ENCODE results near the gene STRIP1. TPM values are rescaled to one million over a fixed set of nuclear protein-coding genes. Genes with fewer than 3 reads are reported as not detected.
"Not testable (repeated sequence)": the region's sequence is repeated elsewhere in the genome, so short reads cannot be mapped to it uniquely, and the experiment has no call there.

The STRIP1 gene
- polyA plus RNA-seq, 1 experiment, result 31.3 TPM

- Histone ChIP-seq H3K9me3 (ENCODE audit: control insufficient read depth, insufficient read depth, low read length) (no peaks in the 10 kb centered on the region), H3K4me3 (ENCODE audit: low read depth, low read length) (no peak overlapping the region), H3K27ac (ENCODE audit: low read depth, low read length) (no peak overlapping the region), H3K27me3 (ENCODE audit: control insufficient read depth, insufficient read depth, low read length) (no peaks in the 10 kb centered on the region)
- DNase-seq (ENCODE audit: low read depth, low spot score), result no peak
- TF ChIP-seq CTCF (IDR thresholded peaks at IDR 0.05; ENCODE audit: low read depth, low read length), result no peak
- POLR2A ChIA-PET, result no interaction called here
- CTCF ChIA-PET, result interaction anchor here (0.5 to 5.2 kb wide), 2 partner anchors 11 to 79 kb away, joined by 3 to 54 read pairs; no protein-coding TSS in a partner anchor
Observed at GRCh38 chr1:110017792-110018191, 16.6 kb upstream of the STRIP1 start.

- Histone ChIP-seq H3K27me3 (ENCODE audit: control insufficient read depth, insufficient read depth, low read length) (no peaks in the 10 kb centered on the region), H3K9me3 (ENCODE audit: control insufficient read depth, insufficient read depth, low read length) (no peaks in the 10 kb centered on the region), H3K4me3 (ENCODE audit: low read depth, low read length) (no peak overlapping the region), H3K27ac (ENCODE audit: low read depth, low read length) (no peak overlapping the region)
- no peak for DNase-seq (ENCODE audit: low read depth, low spot score)
- no peak for TF ChIP-seq CTCF (IDR thresholded peaks at IDR 0.05; ENCODE audit: low read depth, low read length)
- ChIA-PET POLR2A (no interaction called here), CTCF (interaction anchor here (5.2 kb wide), 1 partner anchor 11 kb away, joined by 54 read pairs; no protein-coding TSS in a partner anchor)
Observed at GRCh38 chr1:110018396-110018795, 16.0 kb upstream of the STRIP1 start.

GRCh38 chr1:110019770-110020169 is 14.7 kb upstream of the STRIP1 start:
- no peaks in the 10 kb centered on the region for H3K27me3 ChIP-seq (ENCODE audit: control insufficient read depth, insufficient read depth, low read length)
- no peaks in the 10 kb centered on the region for H3K9me3 ChIP-seq (ENCODE audit: control insufficient read depth, insufficient read depth, low read length)
- H3K27ac ChIP-seq (ENCODE audit: low read depth, low read length), result no peak overlapping the region
- DNase-seq (ENCODE audit: low read depth, low spot score), result no peak
- no peak for TF ChIP-seq CTCF (IDR thresholded peaks at IDR 0.05; ENCODE audit: low read depth, low read length)
- H3K4me3 ChIP-seq (ENCODE audit: low read depth, low read length), result no peak overlapping the region
- ChIA-PET CTCF (interaction anchor here (1.6 to 5.2 kb wide), 2 partner anchors 9 to 35 kb away, joined by 5 to 54 read pairs; partner anchors contain the start of gene AHCYL1), POLR2A (no interaction called here)

GRCh38 chr1:110021285-110021684 is 13.1 kb upstream of the STRIP1 start:
- no peak for DNase-seq (ENCODE audit: low read depth, low spot score)
- Histone ChIP-seq H3K9me3 (ENCODE audit: control insufficient read depth, insufficient read depth, low read length) (no peaks in the 10 kb centered on the region), H3K27me3 (ENCODE audit: control insufficient read depth, insufficient read depth, low read length) (no peaks in the 10 kb centered on the region), H3K27ac (ENCODE audit: low read depth, low read length) (peak overlapping the region; percentile 13), H3K4me3 (ENCODE audit: low read depth, low read length) (no peak overlapping the region)
- ChIA-PET CTCF (interaction anchor here (0.6 to 5.2 kb wide), 2 partner anchors 8 to 232 kb away, joined by 3 to 54 read pairs; no protein-coding TSS in a partner anchor), POLR2A (no interaction called here)
- TF ChIP-seq CTCF (IDR thresholded peaks at IDR 0.05; ENCODE audit: low read depth, low read length), result no peak

DNA sequence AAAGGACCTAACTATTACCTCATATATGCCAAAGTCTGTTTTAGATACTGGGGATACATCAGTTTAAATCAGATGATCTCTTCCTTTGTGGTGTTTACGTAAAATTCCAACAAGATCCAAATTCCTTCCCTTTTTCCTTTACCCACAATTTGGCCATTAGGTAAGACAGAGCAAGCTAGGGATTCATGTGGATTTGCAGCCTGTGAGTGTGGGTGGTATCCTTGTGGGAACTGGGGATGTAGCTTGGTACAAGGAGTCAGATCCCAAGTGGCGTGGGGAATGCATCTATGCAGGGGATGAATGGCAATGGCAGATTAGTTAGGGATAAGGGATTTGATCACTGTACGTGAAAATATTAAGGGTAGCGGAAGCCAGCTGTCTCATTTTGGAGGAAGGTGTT is 9.8 kb upstream of the STRIP1 start:
- CTCF ChIA-PET, result interaction anchor here (0.6 to 1.5 kb wide), 3 partner anchors 40 to 1123 kb away, joined by 3 to 4 read pairs (median 4); partner anchors contain the start of gene AHCYL1
- no peak for TF ChIP-seq CTCF (IDR thresholded peaks at IDR 0.05; ENCODE audit: low read depth, low read length)
- Histone ChIP-seq H3K27ac (ENCODE audit: low read depth, low read length) (no peak overlapping the region), H3K9me3 (ENCODE audit: control insufficient read depth, insufficient read depth, low read length) (no peaks in the 10 kb centered on the region), H3K4me3 (ENCODE audit: low read depth, low read length) (no peak overlapping the region), H3K27me3 (ENCODE audit: control insufficient read depth, insufficient read depth, low read length) (no peaks in the 10 kb centered on the region)
- POLR2A ChIA-PET, result interaction anchor here (0.7 kb wide), 1 partner anchor 1595 kb away, joined by 4 read pairs; no protein-coding TSS in a partner anchor
- DNase-seq (ENCODE audit: low read depth, low spot score), result no peak

- H3K27me3 ChIP-seq (ENCODE audit: control insufficient read depth, insufficient read depth, low read length); H3K4me3 ChIP-seq (ENCODE audit: low read depth, low read length); H3K9me3 ChIP-seq (ENCODE audit: control insufficient read depth, insufficient read depth, low read length); DNase-seq (ENCODE audit: low read depth, low spot score); H3K27ac ChIP-seq (ENCODE audit: low read depth, low read length): not testable (repeated sequence)
- POLR2A ChIA-PET, result interaction anchor here (0.7 kb wide), 1 partner anchor 10 kb away, joined by 6 read pairs; no protein-coding TSS in a partner anchor
- CTCF ChIA-PET, result interaction anchor here (0.7 to 2.8 kb wide), 26 partner anchors 9 to 498 kb away, joined by 3 to 54 read pairs (median 4); no protein-coding TSS in a partner anchor
Observed at GRCh38 chr1:110030687-110031086, 3.7 kb upstream of the STRIP1 start.
